HG02885 (cell line): Measurements from ENCODE around the gene GPR108.

Experiments
- ATAC-seq: cut with Tn5 transposase; IDR thresholded peaks from one replicate; pipeline ENCODE4 v1.9.1; 2021; ENCODE audit warnings: mild to moderate bottlenecking; ENCODE audit not compliant: unreplicated experiment, poor library complexity

The GPR108 gene

GRCh38 chr19:6738787-6739389 lies 1.5 kb upstream of the GPR108 start:
- no peak for ATAC-seq

GRCh38 chr19:6737873-6738786 lies 750 bp upstream of the GPR108 start:
- no peak for ATAC-seq

DNA sequence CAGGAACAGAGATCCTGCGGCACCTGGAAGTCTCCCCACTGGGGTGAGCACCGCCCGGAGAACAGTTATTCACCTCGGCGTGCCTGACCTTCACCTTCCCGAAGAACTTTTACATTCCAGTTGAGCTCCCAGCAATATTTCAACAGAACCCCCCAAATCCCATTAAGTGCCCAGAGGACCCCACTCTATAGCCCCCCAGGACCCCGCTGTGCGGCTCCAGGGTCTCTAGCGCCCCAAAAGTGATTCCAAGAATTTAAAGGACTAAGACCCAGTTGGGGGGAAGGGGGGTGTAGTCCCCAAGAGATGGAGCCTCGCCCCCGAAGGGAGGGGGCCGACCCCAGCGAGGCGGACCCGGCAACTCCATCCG lies 480 bp downstream of the GPR108 start:
- no peak for ATAC-seq

GRCh38 chr19:6736169-6736916 lies 1.0 kb downstream of the GPR108 start:
- no peak for ATAC-seq

GRCh38 chr19:6735181-6735911 lies 2.0 kb downstream of the GPR108 start:
- ATAC-seq = no peak

- ATAC-seq = no peak
Measured at GRCh38 chr19:6734096-6734696, 3.2 kb downstream of the GPR108 start.

GRCh38 chr19:6733338-6734095 lies 3.9 kb downstream of the GPR108 start:
- no peak for ATAC-seq

GRCh38 chr19:6732803-6733337 lies 4.5 kb downstream of the GPR108 start:
- no peak for ATAC-seq

DNA sequence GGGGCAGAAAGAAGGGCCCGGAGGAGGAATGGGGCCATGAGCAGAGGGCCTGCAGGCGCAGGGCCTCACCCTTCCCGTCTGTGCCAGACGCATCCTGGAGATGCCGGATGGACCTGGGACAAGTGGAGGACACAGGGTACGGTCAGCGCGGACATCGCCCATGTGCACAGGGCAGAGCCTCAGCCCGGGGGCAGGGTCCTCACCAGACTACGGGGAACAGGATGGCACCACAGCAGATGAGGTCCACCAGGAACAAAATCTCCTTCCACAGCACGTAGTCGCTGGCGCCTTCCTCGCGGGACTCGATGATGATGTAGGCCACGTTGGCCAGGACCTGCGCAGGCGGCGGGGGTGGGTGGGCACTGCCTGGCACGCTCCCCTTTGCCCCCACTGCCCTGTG lies 5.6 kb downstream of the GPR108 start:
- no peak for ATAC-seq

DNA sequence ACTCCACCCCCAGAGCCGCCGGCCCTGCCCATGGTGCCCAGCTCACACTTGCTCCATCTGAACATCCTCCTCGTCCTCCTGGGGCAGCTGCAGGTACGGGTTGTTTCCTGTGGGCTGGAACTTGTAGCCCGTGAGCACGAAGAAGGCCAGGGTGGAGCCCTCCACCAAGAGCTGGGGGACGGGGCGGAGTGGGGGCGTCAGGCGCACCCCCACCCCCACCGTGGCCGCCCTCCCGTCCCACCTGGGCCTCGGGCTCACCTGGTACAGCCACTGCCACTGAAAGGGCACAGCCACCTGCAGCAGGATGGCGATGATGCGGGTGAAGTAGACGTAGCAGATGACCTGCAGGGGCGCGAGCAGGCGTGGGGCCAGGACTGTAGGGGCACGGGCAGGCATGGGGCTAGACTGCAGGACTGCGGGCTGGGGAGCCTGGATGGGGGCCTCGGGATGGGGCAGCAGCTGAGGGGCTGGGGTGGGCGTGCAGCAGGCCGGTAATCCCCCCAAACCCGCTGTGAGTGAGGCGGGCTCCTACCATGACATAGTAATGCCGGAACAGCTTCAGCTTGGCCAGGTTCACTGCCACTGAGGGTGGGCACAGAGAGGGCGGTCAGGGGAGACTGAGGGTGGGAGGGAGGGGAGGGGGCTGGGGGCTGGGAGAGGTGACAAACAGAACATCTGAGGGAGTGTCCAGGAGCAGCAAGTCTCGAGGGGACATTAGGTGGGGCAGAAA lies 6.3 kb downstream of the GPR108 start:
- ATAC-seq = no peak

DNA sequence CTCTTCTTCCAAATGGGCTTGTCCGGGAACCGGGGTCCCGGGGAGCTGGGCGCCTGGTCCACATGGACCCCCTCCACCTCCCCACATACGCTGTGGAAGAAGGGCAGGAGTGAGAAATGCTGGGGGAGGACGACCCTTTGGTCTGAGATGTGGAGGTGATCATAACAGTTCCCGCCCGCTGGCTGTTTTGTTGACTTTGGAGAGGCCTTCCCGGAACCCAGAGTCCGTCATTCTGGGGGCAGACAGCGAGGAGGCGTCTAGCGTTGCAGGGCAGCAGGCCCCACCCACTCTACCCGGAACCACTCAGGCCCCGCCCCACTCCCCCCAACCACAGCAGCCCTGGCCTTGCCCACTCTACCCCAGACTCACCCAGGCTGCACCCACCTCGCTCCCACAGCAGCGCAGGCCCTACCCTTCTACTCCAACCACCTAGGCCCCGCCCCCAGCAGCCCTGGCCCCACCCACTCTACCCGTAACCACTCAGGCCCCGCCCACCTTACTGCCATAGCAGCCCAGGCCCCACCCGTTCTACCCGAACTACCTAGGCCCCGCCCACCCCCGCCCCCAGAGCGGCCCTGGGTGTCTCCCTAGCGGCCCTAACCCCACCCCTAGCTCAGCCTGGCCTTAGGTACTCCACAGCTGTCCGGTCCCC lies 7.1 kb downstream of the GPR108 start:
- ATAC-seq = no peak

DNA sequence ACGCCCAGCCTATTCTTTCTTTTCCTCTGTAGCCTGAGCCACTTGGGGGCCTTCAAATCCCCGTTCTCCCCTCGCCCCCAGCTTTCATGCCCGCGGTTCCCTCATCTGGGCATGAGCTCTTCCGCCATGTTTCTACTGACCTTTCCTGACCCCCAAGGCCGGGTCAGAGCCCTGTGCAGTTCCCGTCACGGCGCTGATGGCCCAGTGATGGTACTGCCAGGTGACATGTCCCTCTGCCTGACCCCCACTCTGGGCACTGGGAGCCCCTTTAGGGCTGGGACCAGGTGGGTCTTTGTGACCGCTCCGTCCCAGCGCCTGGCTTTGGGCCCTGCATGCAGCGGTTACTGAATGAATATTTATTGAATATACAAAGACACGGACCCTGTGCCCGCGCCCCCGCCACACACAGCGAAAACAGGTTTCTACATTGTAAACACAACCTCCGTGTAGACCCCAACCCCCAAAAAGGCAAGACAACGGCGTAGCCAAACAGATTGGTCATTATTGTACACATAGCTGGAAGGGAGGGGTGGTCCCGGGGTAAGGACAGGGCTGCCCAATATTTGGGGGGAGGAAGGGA lies 7.7 kb downstream of the GPR108 start:
- ATAC-seq = no peak

DNA sequence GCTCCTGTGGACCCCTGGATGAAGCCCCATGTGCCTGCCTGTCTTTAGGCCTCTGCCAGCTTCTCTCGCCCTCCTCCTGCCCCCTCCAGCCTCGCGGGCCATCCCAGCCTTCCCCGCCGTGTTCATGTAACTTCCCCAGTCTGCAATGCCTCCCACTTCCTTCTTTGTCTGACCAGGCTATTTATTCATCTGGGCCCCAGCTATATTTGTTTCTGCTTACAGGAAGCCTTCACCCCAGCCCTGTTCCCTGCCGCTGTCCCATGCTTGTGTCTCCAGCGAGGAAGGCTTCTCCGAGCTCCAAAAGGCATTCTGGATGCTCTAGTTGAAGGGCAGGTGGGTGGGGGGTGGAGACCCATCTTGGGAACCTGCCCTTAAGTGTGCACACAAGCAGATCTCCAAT lies 9.0 kb downstream of the GPR108 start:
- no peak for ATAC-seq

GRCh38 chr19:6725513-6726231 lies 11.7 kb downstream of the GPR108 start:
- no peak for ATAC-seq

GRCh38 chr19:6724631-6725492 lies 12.5 kb downstream of the GPR108 start:
- no peak for ATAC-seq

DNA sequence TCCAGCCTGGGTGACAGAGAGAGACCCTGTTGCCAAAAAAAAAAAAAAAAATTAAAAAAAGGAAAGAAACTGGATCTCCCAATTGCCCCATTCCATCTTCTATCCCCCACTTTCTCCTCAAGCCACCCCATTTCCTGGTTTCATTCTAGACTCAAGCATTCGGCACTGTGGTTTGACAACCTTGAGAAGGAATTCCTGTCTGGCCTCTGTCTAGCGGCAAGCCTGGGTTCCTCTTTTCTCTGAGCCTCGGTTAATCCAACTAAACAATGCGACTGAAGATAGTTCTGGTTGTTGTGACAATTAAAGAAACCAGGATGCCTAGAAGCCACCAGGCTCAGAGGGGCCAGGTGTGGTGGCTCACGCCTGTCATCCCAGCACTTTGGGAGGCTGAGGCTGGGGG lies 13.6 kb downstream of the GPR108 start:
- no peak for ATAC-seq
